Sigmoid colon (tissue), 7 donors: ENCODE measurements around the gene POLR2C. TPM values are rescaled to one million over a fixed set of nuclear protein-coding genes. Genes with fewer than 3 reads are reported as not detected.

Experiments
- DNase-seq: peaks from one replicate; pipeline ENCODE4 v3.0.0-alpha.2; 2019
- H3K27ac ChIP-seq, 4 donors: fragments of 200-600 bp; sonication (generic); one replicate each; pipeline ENCODE4 v1.5.1; 2016 to 2019; ENCODE audit warnings: mild to moderate bottlenecking in 1 of 4
- H3K27me3 ChIP-seq, 3 donors: fragments of 200-600 bp; sonication (generic); one replicate each; pipeline ENCODE4 v1.5.1; 2019; ENCODE audit warnings: mild to moderate bottlenecking in 1 of 3
- H3K36me3 ChIP-seq, 4 donors: fragments of 200-600 bp; sonication (generic); one replicate each; pipeline ENCODE4 v1.5.1; 2016 to 2019
- H3K4me1 ChIP-seq, 4 donors: fragments of 200-600 bp; sonication (generic); one replicate each; pipeline ENCODE4 v1.5.1; 2017 to 2019
- H3K4me3 ChIP-seq, 4 donors: fragments of 200-600 bp; sonication (generic); one replicate each; pipeline ENCODE4 v1.5.1; 2017 to 2019; ENCODE audit warnings: mild to moderate bottlenecking in 2 of 4, moderate library complexity in 1 of 4
- H3K9me3 ChIP-seq, 4 donors: fragments of 200-600 bp in 3 of 4; sonication (generic) in 3 of 4; one replicate each; pipeline versions ENCODE4 v1.5.1 to v1.6.1; 2013 to 2019
- EP300 ChIP-seq, 4 donors: sonication (generic); formaldehyde crosslinking; IDR thresholded peaks; one replicate each; pipeline ENCODE4 v1.6.1; 2017; ENCODE audit warnings: antibody characterized with exemption in 4 of 4
- POLR2A ChIP-seq, 2 donors: fragments of 450-650 bp; IDR thresholded peaks; one replicate each; pipeline ENCODE4 v1.6.1; 2016; ENCODE audit warnings: antibody characterized with exemption in 2 of 2, mild to moderate bottlenecking in 2 of 2, moderate library complexity in 2 of 2
- POLR2AphosphoS5 ChIP-seq, 4 donors: sonication (generic); formaldehyde crosslinking; IDR thresholded peaks; one replicate each; pipeline ENCODE4 v1.6.1; 2017; ENCODE audit warnings: antibody characterized with exemption in 4 of 4
- WGBS, 2 donors: extraction: QIAGEN DNeasy Blood & Tissue Kit; methylation state at CpG; one replicate each; pipeline ENCODE4 v1.1.7; 2013; 5-methylcytosine and 5-hydroxymethylcytosine counted together
- intact Hi-C: fragments of 100-400 bp; cut with DNase I; formaldehyde crosslinking; loops from one replicate; pipeline ENCODE4 v1.15.1; 2023
- polyA plus RNA-seq, 3 donors: library from polyadenylated mRNA; stranded (reverse); fragments of 200-250 nt; gene quantifications; one replicate each; pipeline ENCODE4 v1.2.3, GENCODE V29; 2013
- total RNA-seq, 4 donors: library from RNA; depleted of rRNA; stranded (reverse); fragments of >200 nt; gene quantifications; one replicate each; pipeline ENCODE4 v1.1.0, GENCODE V29; 2016
- TF ChIP-seq, protein P1 (sequence below), 4 experiments: fragments of 450-650 bp in 3 of 4; fragments of 200-600 bp in 1 of 4; IDR thresholded peaks; one replicate each; pipeline ENCODE4 v1.5.1; 2016 to 2019; ENCODE audit warnings: antibody characterized with exemption in 4 of 4, mild to moderate bottlenecking in 3 of 4, moderate library complexity in 2 of 4
- donor health status: healthy with polysubstance abuse.
- donor health status: Bipolar disorder and iron deficiency.
- donor health status: healthy.

Gene POLR2C
- total and polyA plus RNA-seq, 7 donors, result 52.3 to 141 (median 77.7) TPM

DNA sequence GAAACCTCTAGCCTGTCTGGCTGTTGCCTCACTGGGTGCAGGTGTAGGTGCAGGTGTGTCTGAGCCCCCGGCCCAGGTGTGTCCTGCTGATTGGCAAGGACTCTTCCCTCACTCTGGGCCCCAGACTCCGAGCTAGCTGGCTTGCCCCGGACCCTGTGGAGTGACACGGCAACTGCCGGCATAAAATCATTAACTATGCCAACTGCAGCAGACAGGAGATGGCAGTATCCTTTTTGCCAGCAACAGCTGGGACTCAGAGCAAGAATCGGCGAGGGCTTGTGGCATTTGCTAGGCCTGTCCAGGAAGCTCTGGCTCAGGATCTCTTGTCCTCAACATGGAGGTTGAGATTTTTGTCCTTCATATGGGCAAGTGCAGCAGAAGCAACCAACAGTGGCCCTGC, 36.1 kb upstream of the POLR2C start:
- no peaks in the 10 kb centered on the region for H3K27me3 ChIP-seq
- intact Hi-C loops, result no loop called here
- H3K4me1 ChIP-seq, result peaks cover 0 to 11% (median 8%) of the 10 kb centered on the region in 4 donors
- no peak overlapping the region for H3K27ac ChIP-seq
- H3K36me3 ChIP-seq, result peaks cover 12 to 40% (median 25%) of the 10 kb centered on the region in 4 donors
- DNase-seq, result no peak
- no peak overlapping the region for H3K4me3 ChIP-seq
- 84 to 91% methylated on average over 7 of the region's 7 CpGs for WGBS, 2 donors
- H3K9me3 ChIP-seq, result no peaks in the 10 kb centered on the region
- TF ChIP-seq, protein P1, sequence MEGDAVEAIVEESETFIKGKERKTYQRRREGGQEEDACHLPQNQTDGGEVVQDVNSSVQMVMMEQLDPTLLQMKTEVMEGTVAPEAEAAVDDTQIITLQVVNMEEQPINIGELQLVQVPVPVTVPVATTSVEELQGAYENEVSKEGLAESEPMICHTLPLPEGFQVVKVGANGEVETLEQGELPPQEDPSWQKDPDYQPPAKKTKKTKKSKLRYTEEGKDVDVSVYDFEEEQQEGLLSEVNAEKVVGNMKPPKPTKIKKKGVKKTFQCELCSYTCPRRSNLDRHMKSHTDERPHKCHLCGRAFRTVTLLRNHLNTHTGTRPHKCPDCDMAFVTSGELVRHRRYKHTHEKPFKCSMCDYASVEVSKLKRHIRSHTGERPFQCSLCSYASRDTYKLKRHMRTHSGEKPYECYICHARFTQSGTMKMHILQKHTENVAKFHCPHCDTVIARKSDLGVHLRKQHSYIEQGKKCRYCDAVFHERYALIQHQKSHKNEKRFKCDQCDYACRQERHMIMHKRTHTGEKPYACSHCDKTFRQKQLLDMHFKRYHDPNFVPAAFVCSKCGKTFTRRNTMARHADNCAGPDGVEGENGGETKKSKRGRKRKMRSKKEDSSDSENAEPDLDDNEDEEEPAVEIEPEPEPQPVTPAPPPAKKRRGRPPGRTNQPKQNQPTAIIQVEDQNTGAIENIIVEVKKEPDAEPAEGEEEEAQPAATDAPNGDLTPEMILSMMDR (IDR thresholded peaks at IDR 0.05), result no peak

DNA sequence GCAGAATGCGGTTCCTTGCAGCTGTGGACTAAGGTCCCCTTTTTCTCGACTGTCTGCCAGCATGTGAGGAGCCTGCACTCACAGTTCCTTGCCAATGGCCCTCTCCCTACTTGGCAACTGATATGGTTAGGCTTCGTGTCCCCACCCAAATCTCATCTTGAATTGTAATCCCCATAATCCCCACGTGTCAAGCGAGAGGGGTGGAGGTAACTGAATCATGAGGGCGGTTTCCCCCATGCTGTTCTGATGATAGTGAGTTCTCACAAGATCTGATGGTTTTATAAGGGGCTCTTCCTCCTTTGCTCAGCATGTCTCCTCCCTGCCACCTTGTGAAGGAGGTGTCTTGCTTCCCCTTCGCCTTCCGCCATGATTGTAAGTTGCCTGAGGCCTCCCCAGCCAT, 35.2 kb upstream of the POLR2C start:
- Histone ChIP-seq H3K36me3 (peaks cover 12 to 50% (median 33%) of the 10 kb centered on the region in 4 donors), H3K4me3 (no peak overlapping the region), H3K27ac (no peak overlapping the region), H3K4me1 (peaks cover 0 to 4% (median 2%) of the 10 kb centered on the region in 4 donors), H3K9me3 (no peaks in the 10 kb centered on the region), H3K27me3 (no peaks in the 10 kb centered on the region)
- intact Hi-C loops, result no loop called here
- no peak for DNase-seq
- TF ChIP-seq, protein P1 (IDR thresholded peaks at IDR 0.05), result no peak
- TF ChIP-seq EP300 (IDR thresholded peaks at IDR 0.05), result no peak
- no peak for TF ChIP-seq POLR2AphosphoS5 (IDR thresholded peaks at IDR 0.05)
- TF ChIP-seq POLR2A (IDR thresholded peaks at IDR 0.05), result no peak
- 83 to 89% methylated on average over 8 of the region's 8 CpGs for WGBS, 2 donors

DNA sequence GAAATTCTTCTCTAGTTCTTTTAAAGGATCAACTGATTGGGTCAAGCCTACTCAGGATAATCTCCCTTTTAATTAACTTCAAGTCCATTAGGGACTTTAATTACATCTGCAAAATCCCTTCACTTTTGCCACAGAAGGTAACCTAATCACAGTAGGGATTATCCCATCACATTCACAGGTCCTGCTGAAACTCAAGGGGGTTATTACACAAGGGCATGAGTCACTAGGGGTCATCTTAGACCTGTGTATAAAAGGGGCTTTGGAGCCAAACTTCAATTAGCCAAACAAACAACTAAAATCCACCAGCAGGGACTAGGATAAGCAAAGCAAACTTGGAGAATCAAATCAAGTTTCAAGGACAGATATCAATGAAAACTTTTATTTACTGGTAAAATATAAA, 34.7 kb upstream of the POLR2C start:
- peaks cover 12 to 55% (median 37%) of the 10 kb centered on the region in 4 donors for H3K36me3 ChIP-seq

DNA sequence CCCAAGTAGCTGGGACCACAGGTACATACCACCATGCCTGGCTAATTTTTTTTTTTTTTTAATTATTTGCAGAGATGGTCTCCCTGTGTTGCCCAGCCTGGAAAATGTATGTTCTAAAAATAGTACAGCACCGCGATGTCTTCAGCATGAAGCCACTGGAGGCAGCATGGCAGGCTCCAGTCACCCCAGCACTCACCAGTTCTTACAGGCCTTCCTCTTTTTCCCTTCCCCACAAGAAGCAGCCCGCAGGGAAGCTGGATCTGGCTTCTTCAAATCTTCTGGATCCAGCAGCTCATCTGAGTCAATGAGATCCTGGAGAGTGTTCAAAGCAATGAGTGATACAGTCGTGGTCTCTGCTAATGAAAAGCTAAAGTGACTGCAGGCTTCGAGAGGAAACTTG, 31.5 kb upstream of the POLR2C start:
- TF ChIP-seq, protein P1 (IDR thresholded peaks at IDR 0.05), result no peak
- intact Hi-C loops, result no loop called here
- H3K27me3 ChIP-seq, result no peaks in the 10 kb centered on the region
- H3K9me3 ChIP-seq, result no peaks in the 10 kb centered on the region
- H3K27ac ChIP-seq, result no peak overlapping the region
- peaks cover 12 to 86% (median 64%) of the 10 kb centered on the region in 4 donors for H3K36me3 ChIP-seq
- H3K4me1 ChIP-seq, result no peaks in the 10 kb centered on the region
- H3K4me3 ChIP-seq, result no peak overlapping the region
- no peak for DNase-seq
- 92% methylated on average over 5 of the region's 5 CpGs for WGBS, 2 donors

More for the DNA sequence above, 34.7 kb upstream of the POLR2C start:
- DNase-seq, result no peak
- no peaks in the 10 kb centered on the region for H3K9me3 ChIP-seq
- no peak for TF ChIP-seq POLR2A (IDR thresholded peaks at IDR 0.05)
- TF ChIP-seq, protein P1 (IDR thresholded peaks at IDR 0.05), result no peak
- no peak for TF ChIP-seq POLR2AphosphoS5 (IDR thresholded peaks at IDR 0.05)
- TF ChIP-seq EP300 (IDR thresholded peaks at IDR 0.05), result no peak
- H3K4me3 ChIP-seq, result no peak overlapping the region
- intact Hi-C loops, result no loop called here
- H3K4me1 ChIP-seq, result no peaks in the 10 kb centered on the region
- H3K27ac ChIP-seq, result no peak overlapping the region
- H3K27me3 ChIP-seq, result no peaks in the 10 kb centered on the region

DNA sequence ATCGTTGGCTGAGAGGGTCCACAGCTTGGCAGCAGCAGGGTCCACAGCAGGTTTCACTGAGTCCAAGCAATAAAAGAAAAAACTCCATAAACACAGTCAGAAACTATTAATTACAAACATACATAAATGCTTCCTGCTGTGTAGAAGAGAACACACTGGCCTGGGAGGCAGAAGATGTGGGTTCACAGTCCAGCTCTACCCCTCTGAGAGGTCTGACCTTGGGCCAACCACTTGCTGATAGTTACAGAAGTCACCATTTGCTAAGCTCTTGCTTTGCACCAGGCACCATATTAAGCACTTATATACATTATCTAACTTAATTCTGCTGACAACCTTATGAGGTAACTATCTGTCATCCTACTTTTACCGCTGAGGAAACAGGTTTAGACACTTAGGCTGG, 30.0 kb upstream of the POLR2C start:
- no peaks in the 10 kb centered on the region for H3K27me3 ChIP-seq
- no peak for DNase-seq
- 88 to 89% methylated on average over 2 of the region's 2 CpGs for WGBS, 2 donors
- H3K27ac ChIP-seq, result no peak overlapping the region
- no peak overlapping the region for H3K4me3 ChIP-seq
- H3K36me3 ChIP-seq, result peaks cover 12 to 97% (median 71%) of the 10 kb centered on the region in 4 donors
- no peaks in the 10 kb centered on the region for H3K4me1 ChIP-seq
- intact Hi-C loops, result no loop called here
- no peaks in the 10 kb centered on the region for H3K9me3 ChIP-seq
- no peak for TF ChIP-seq POLR2AphosphoS5 (IDR thresholded peaks at IDR 0.05)
